ENCODE data around the gene MFSD6L. TPM values are rescaled to one million over a fixed set of nuclear protein-coding genes. Genes with fewer than 3 reads are reported as not detected.

The MFSD6L gene
- total RNA-seq, 1 experiment from 2014 or later, result 4.0 TPM

- ChIA-PET CTCF (interaction anchor here (0.8 to 3.1 kb wide), 3 partner anchors 9 to 22 kb away, joined by 3 to 12 read pairs (median 5); partner anchors contain the start of gene MFSD6L), POLR2A (no interaction called here)
- Mint-ChIP-seq H3K36me3 (no peaks in the 10 kb centered on the region), H3K4me3 (no peak overlapping the region), H3K9me3 (peaks cover 24% of the 10 kb centered on the region), H3K27ac (no peak overlapping the region), H3K27me3 (ENCODE audit: low read depth) (no peaks in the 10 kb centered on the region; the same call in 1 of the 2 replicates), H3K4me1 (0 out of 2 replicates have a peak, but pooled peaks cover 2% of the 10 kb centered on the region)
- no peak for DNase-seq (ENCODE audit: low spot score)
- ATAC-seq, result no peak
- TF ChIP-seq SOX15 (CRISPR knock-in tag; IDR thresholded peaks at IDR 0.05) (no peak), CTCF (IDR thresholded peaks at IDR 0.05) (no peak), GTF2I (CRISPR knock-in tag; conservative IDR thresholded peaks at IDR 0.05) (no peak), USF2 (CRISPR knock-in tag; IDR thresholded peaks at IDR 0.05) (no peak), NFYB (CRISPR knock-in tag; conservative IDR thresholded peaks at IDR 0.05; ENCODE audit: low read depth) (no peak), RORB (CRISPR knock-in tag; IDR thresholded peaks at IDR 0.05) (no peak), E2F4 (CRISPR knock-in tag; IDR thresholded peaks at IDR 0.05; ENCODE audit: borderline replicate concordance, low read depth) (no peak), SMAD3 (CRISPR knock-in tag; IDR thresholded peaks at IDR 0.05; ENCODE audit: borderline replicate concordance) (no peak)
Measured at GRCh38 chr17:8821446-8822105, 22.4 kb upstream of the MFSD6L start.

GRCh38 chr17:8820311-8821010, 21.3 kb upstream of the MFSD6L start:
- Mint-ChIP-seq H3K27me3 (ENCODE audit: low read depth) (no peaks in the 10 kb centered on the region; the same call in 1 of the 2 replicates), H3K9me3 (peaks cover 24% of the 10 kb centered on the region), H3K4me1 (0 out of 2 replicates have a peak, but pooled peaks cover 2% of the 10 kb centered on the region), H3K27ac (no peak overlapping the region), H3K4me3 (no peak overlapping the region), H3K36me3 (no peaks in the 10 kb centered on the region)
- no peak for ATAC-seq
- DNase-seq (ENCODE audit: low spot score), result no peak
- ChIA-PET POLR2A (interaction anchor here (0.9 kb wide), 1 partner anchor 10 kb away, joined by 3 read pairs; no protein-coding TSS in a partner anchor), CTCF (interaction anchor here (0.9 to 3.1 kb wide), 2 partner anchors 12 to 74 kb away, joined by 4 to 12 read pairs; no protein-coding TSS in a partner anchor)
- TF ChIP-seq CDX4 (CRISPR knock-in tag; IDR thresholded peaks at IDR 0.05; ENCODE audit: borderline replicate concordance), result no peak
- no peak for TF ChIP-seq TP53 (CRISPR knock-in tag; IDR thresholded peaks at IDR 0.05)
- no peak for TF ChIP-seq NR3C1 (CRISPR knock-in tag; conservative IDR thresholded peaks at IDR 0.05; ENCODE audit: low read depth)
- TF ChIP-seq HMGXB4 (CRISPR knock-in tag; IDR thresholded peaks at IDR 0.05), result no peak
- TF ChIP-seq USF1 (CRISPR knock-in tag; IDR thresholded peaks at IDR 0.05), result no peak
- no peak for TF ChIP-seq OVOL2 (CRISPR knock-in tag; IDR thresholded peaks at IDR 0.05; ENCODE audit: borderline replicate concordance)
- no peak for TF ChIP-seq ATF1 (CRISPR knock-in tag; IDR thresholded peaks at IDR 0.05)
- TF ChIP-seq PRRX2 (CRISPR knock-in tag; IDR thresholded peaks at IDR 0.05), result no peak
- TF ChIP-seq ZNF281 (CRISPR knock-in tag; IDR thresholded peaks at IDR 0.05), result no peak
- no peak for TF ChIP-seq ZBTB21 (CRISPR knock-in tag; IDR thresholded peaks at IDR 0.05; ENCODE audit: borderline replicate concordance)
- no peak for TF ChIP-seq E2F1 (CRISPR knock-in tag; IDR thresholded peaks at IDR 0.05)
- TF ChIP-seq ZNF232 (CRISPR knock-in tag; IDR thresholded peaks at IDR 0.05), result no peak

Measured in WTC11 (cell line).